GM12878 (cell line): ENCODE measurements around the gene ELAVL1. TPM values are rescaled to one million over a fixed set of nuclear protein-coding genes. Genes with fewer than 3 reads are reported as not detected.

Experiments
- ATAC-seq: fragments of 200-7000 bp; cut with Tn5 transposase; 3 replicates; pipeline ENCODE4 v1.9.1; 2020; ENCODE audit warnings: mild to moderate bottlenecking, moderate library complexity
- BruUV-seq: library from RNA; stranded (reverse); fragments of 400-500 nt; replicated peaks from 2 replicates; lab custom pipeline; 2021; lab: Mats Ljungman, UMichigan
- CTCF ChIA-PET: fragments of 300-600 bp; sonication (Branson Sonifier 250); formaldehyde crosslinking; extraction: SDS; loops from one replicate; lab custom pipeline; 2021; ENCODE audit warnings: inconsistent platforms; lab: Yijun Ruan, JAX
- POLR2A ChIA-PET: fragments of 350-600 bp; formaldehyde crosslinking; extraction: SDS; loops from one replicate; lab custom pipeline; 2021; ENCODE audit warnings: inconsistent platforms; lab: Charles Lee
- RAD21 ChIA-PET: fragments of 300-600 bp; sonication (Branson Sonifier 250); formaldehyde crosslinking; loops from one replicate; lab custom pipeline; 2023; ENCODE audit warnings: antibody characterized with exemption; ENCODE audit not compliant: unreplicated experiment; lab: Charles Lee
- SMC1A ChIA-PET: fragments of 300-600 bp; sonication (Branson Sonifier 250); formaldehyde crosslinking; loops from one replicate; lab custom pipeline; 2023; ENCODE audit not compliant: unreplicated experiment, uncharacterized antibody; lab: Charles Lee
- DNase-seq: peaks from one replicate; pipeline ENCODE4 v3.0.0-alpha.2; 2011; ENCODE audit warnings: low read depth, low spot score
- FAIRE-seq: peaks from 3 replicates; lab custom pipeline; 2011; peaks lifted over from hg19 to GRCh38; lab: Jason Lieb, UNC
- H2AFZ ChIP-seq: 2 replicates; pipeline ENCODE4 v1.6.0; 2011; ENCODE audit warnings: low read depth, low read length, control low read depth; ENCODE audit not compliant: control insufficient read depth
- H3K27ac ChIP-seq: 2 replicates; pipeline ENCODE4 v1.5.1; 2011; ENCODE audit warnings: control low read depth; ENCODE audit not compliant: control insufficient read depth, insufficient read depth
- H3K27me3 ChIP-seq, 2 experiments: replicated peaks in 1 of 2; 2 replicates each; pipeline versions ENCODE4 v1.6.0 to v1.6.1; 2011; ENCODE audit warnings: low read length in 1 of 2; ENCODE audit not compliant: control insufficient read depth in 2 of 2, insufficient read depth in 2 of 2
- H3K36me3 ChIP-seq, 2 experiments: 2 replicates each; pipeline ENCODE4 v1.5.1; 2011; ENCODE audit warnings: low read length in 1 of 2; ENCODE audit not compliant: control insufficient read depth in 2 of 2, insufficient read depth in 2 of 2
- H3K4me1 ChIP-seq: 2 replicates; pipeline ENCODE4 v1.6.1; 2011; ENCODE audit warnings: mild to moderate bottlenecking, low read length, moderate library complexity, mixed read lengths; ENCODE audit not compliant: control insufficient read depth, insufficient read depth
- H3K4me2 ChIP-seq: 2 replicates; pipeline ENCODE4 v1.6.0; 2011; ENCODE audit warnings: control low read depth; ENCODE audit not compliant: control insufficient read depth, insufficient read depth
- H3K4me3 ChIP-seq: fragments of 200-600 bp; sonication (generic); 2 replicates; pipeline ENCODE4 v1.5.1; 2016
- H3K79me2 ChIP-seq: 2 replicates; pipeline ENCODE4 v1.6.0; 2011; ENCODE audit warnings: low read length; ENCODE audit not compliant: control insufficient read depth, insufficient read depth
- H3K9ac ChIP-seq: 2 replicates; pipeline ENCODE4 v1.8.0; 2011; ENCODE audit warnings: low read length, control low read depth, mixed read lengths; ENCODE audit not compliant: control insufficient read depth, insufficient read depth
- H3K9me3 ChIP-seq: replicated peaks from 3 replicates; pipeline ENCODE4 v1.5.1; 2011; ENCODE audit warnings: mild to moderate bottlenecking, low read length; ENCODE audit not compliant: control insufficient read depth, insufficient read depth
- H4K20me1 ChIP-seq: 2 replicates; pipeline ENCODE4 v1.6.0; 2011; ENCODE audit not compliant: control insufficient read depth, insufficient read depth
- BCLAF1 ChIP-seq: fragments of 450-650 bp; IDR thresholded peaks from 2 replicates; pipeline ENCODE4 v1.6.1; 2017; ENCODE audit warnings: antibody characterized with exemption, mild to moderate bottlenecking, moderate library complexity
- BHLHE40 ChIP-seq, 2 experiments: fragments of 450-650 bp in 1 of 2; IDR thresholded peaks; 2 replicates each; pipeline ENCODE4 v1.6.1; 2011 to 2017; ENCODE audit warnings: low read depth in 2 of 2, borderline replicate concordance in 1 of 2, improper control_type of control experiment in 1 of 2, low read length in 1 of 2, mild to moderate bottlenecking in 1 of 2
- CREB1 ChIP-seq: IDR thresholded peaks from 2 replicates; pipeline ENCODE4 v1.6.1; 2012; ENCODE audit warnings: low read depth, mild to moderate bottlenecking, inconsistent platforms
- ETV6 ChIP-seq, 2 experiments: fragments of 450-650 bp in 1 of 2; IDR thresholded peaks in 1 of 2; conservative IDR thresholded peaks in 1 of 2; 2 replicates each; pipeline ENCODE4 v1.6.1; 2014; ENCODE audit warnings: antibody characterized with exemption in 1 of 2, borderline replicate concordance in 1 of 2, low read depth in 1 of 2, mild to moderate bottlenecking in 1 of 2, moderate library complexity in 1 of 2
- MAX ChIP-seq: IDR thresholded peaks from 2 replicates; pipeline ENCODE4 v1.6.1; 2012; ENCODE audit warnings: low read depth, low read length, improper control_type of control experiment
- NBN ChIP-seq: fragments of 450-650 bp; IDR thresholded peaks from 2 replicates; pipeline ENCODE4 v1.6.1; 2016
- POLR2AphosphoS5 ChIP-seq: IDR thresholded peaks from 2 replicates; pipeline ENCODE4 v1.6.1; 2011; ENCODE audit warnings: mild to moderate bottlenecking, low read length, inconsistent platforms
- SMC3 ChIP-seq: IDR thresholded peaks from 2 replicates; pipeline ENCODE4 v1.6.1; 2011; ENCODE audit warnings: low read length, improper control_type of control experiment, borderline replicate concordance
- SP1 ChIP-seq: IDR thresholded peaks from one replicate; pipeline ENCODE4 v1.6.1; 2011; ENCODE audit warnings: low read depth, low read length
- YY1 ChIP-seq: IDR thresholded peaks from 2 replicates; pipeline ENCODE4 v1.6.1; 2011; ENCODE audit warnings: low read depth, mild to moderate bottlenecking, low read length
- ZNF384 ChIP-seq: IDR thresholded peaks from 2 replicates; pipeline ENCODE4 v1.6.1; 2012; ENCODE audit warnings: low read depth, mild to moderate bottlenecking, low read length, improper control_type of control experiment, borderline replicate concordance
- WGBS: methylation state at CpG from one replicate; pipeline ENCODE4 v1.1.6; 2016; ENCODE audit warnings: low lambda C conversion rate; ENCODE audit not compliant: insufficient replicate concordance, insufficient coverage; ENCODE audit errors: missing lambda C conversion rate; 5-methylcytosine and 5-hydroxymethylcytosine counted together
- in situ Hi-C: fragments of 300-500 bp; cut with MboI; formaldehyde crosslinking; loops from 9 replicates; pipeline ENCODE4 v1.14.3; 2018; ENCODE audit warnings: mixed read lengths
- intact Hi-C: fragments of 100-400 bp; cut with micrococcal nuclease; formaldehyde crosslinking; loops from one replicate; pipeline ENCODE4 v1.14.2; 2022; ENCODE audit not compliant: unreplicated experiment
- polyA plus RNA-seq, 11 experiments: library from polyadenylated mRNA; depleted of rRNA in 4 of 11; unstranded in 6 of 11; stranded (reverse) in 5 of 11; fragments of >200 nt; fragmentation: Nextera tagmentation in 4 of 11; fragmentation: Illumina TruSeq in 1 of 11; extraction: Ambion mirVana in 4 of 11; extraction: Trizol in 1 of 11; gene quantifications; 1 replicate in 1 of 11; 2 replicates in 10 of 11; pipeline versions ENCODE4 v1.2.1 to v1.2.3, GENCODE V29; 2011 to 2016; ENCODE audit warnings: inconsistent platforms in 2 of 11, missing spikeins in 2 of 11, low read depth in 1 of 11
- total RNA-seq, 4 experiments: library from RNA; depleted of rRNA in 3 of 4; stranded (reverse); fragments of >200 nt in 3 of 4; fragmentation: Illumina TruSeq in 1 of 4; extraction: Trizol in 1 of 4; gene quantifications; 2 replicates each; pipeline versions ENCODE4 v1.2.1 to v1.2.3, GENCODE V29; 2013 to 2021

ELAVL1 gene
- total and polyA plus RNA-seq, 10 of the 15 experiments (the other 5 are each of a cell fraction or from before 2014, with no cell fraction given) = 7.4 to 155 (median 70.3) TPM

GRCh38 chr19:8001651-8001994 lies 3.8 kb downstream of the ELAVL1 start:
- Histone ChIP-seq H3K27me3 (no peaks in the 10 kb centered on the region), H3K4me1 (peaks cover 34% of the 10 kb centered on the region), H3K79me2 (peaks cover 92% of the 10 kb centered on the region), H3K36me3 (peaks cover 3 to 4% of the 10 kb centered on the region in 2 experiments; a peak in 3 of 4 replicates), H3K9me3 (no peaks in the 10 kb centered on the region), H3K4me3 (peak overlapping the region; percentile 89), H2AFZ (no peak overlapping the region), H4K20me1 (peaks cover 16% of the 10 kb centered on the region), H3K27ac (peak overlapping the region; percentile 79), H3K4me2 (peak overlapping the region; percentile 89), H3K9ac (peak overlapping the region; percentile 67)
- in situ Hi-C loops = no loop called here
- RAD21 ChIA-PET = interaction anchor here (1.8 kb wide), 1 partner anchor 58 kb away, joined by 16 read pairs; the partner anchor contains the start of gene TIMM44
- SMC1A ChIA-PET = interaction anchor here (1.6 to 5.7 kb wide), 3 partner anchors 24 to 57 kb away, joined by 3 to 29 read pairs (median 4); partner anchors contain the start of gene TIMM44
- FAIRE-seq (no peak), ATAC-seq (no peak), DNase-seq (no peak)
- 66% methylated on average over 5 of the region's 5 CpGs for WGBS
- CTCF ChIA-PET = interaction anchor here (0.6 to 7.8 kb wide), 15 partner anchors 10 to 165 kb away, joined by 3 to 55 read pairs (median 5); partner anchors contain the start of genes SNAPC2 and TIMM44
- BruUV-seq = no TSS peak
- TF ChIP-seq YY1 (no peak), BCLAF1 (no peak), POLR2AphosphoS5 (no peak), ZNF384 (no peak), CREB1 (no peak), NBN (no peak), SP1 (no peak), ETV6 (conservative IDR thresholded peaks at IDR 0.05 in 1 of 2, IDR thresholded peaks at IDR 0.05 in 1 of 2; ENCODE audit: borderline replicate concordance in 1 of 2, low read depth in 1 of 2) (no peak), SMC3 (no peak), BHLHE40 (IDR thresholded peaks at IDR 0.05; ENCODE audit: borderline replicate concordance in 1 of 2, low read depth in 2 of 2, low read length in 1 of 2) (no peak), MAX (no peak)
- POLR2A ChIA-PET = interaction anchor here (0.5 to 1.6 kb wide), 2 partner anchors 58 to 592 kb away, joined by 4 to 5 read pairs; partner anchors contain the start of gene TIMM44
- intact Hi-C loops = loop anchor here (5.0 kb wide), 1 partner anchor 51 kb away; the partner anchor contains the start of gene CCL25
